GM23338 (cell line): Measurements from ENCODE around the gene FOXC2. TPM values are rescaled to one million over a fixed set of nuclear protein-coding genes. Genes with fewer than 3 reads are reported as not detected.

Experiments
- ATAC-seq: fragments of 200-7000 bp; cut with Tn5 transposase; 3 replicates; pipeline ENCODE4 v1.9.1; 2020
- DNase-seq: peaks from one replicate; pipeline ENCODE4 v3.0.0-alpha.2; 2015; ENCODE audit warnings: low spot score
- H2AFZ ChIP-seq: fragments of 200-600 bp; sonication (generic); 2 replicates; pipeline ENCODE4 v1.8.0; 2016; ENCODE audit warnings: antibody characterized with exemption, mild to moderate bottlenecking, moderate library complexity
- H3F3A ChIP-seq: fragments of 200-600 bp; sonication (generic); replicated peaks from 2 replicates; pipeline ENCODE4 v1.8.0; 2017; ENCODE audit warnings: antibody characterized with exemption, mixed run types, low read depth
- H3K27ac ChIP-seq: fragments of 200-600 bp; sonication (generic); 2 replicates; pipeline ENCODE4 v1.6.1; 2016; ENCODE audit warnings: low read depth
- H3K27me3 ChIP-seq: fragments of 200-600 bp; sonication (generic); 2 replicates; pipeline ENCODE4 v1.8.0; 2016; ENCODE audit warnings: mild to moderate bottlenecking, mixed run types, moderate library complexity; ENCODE audit not compliant: insufficient read depth
- H3K36me3 ChIP-seq: fragments of 200-600 bp; sonication (generic); 2 replicates; pipeline ENCODE4 v1.8.0; 2016; ENCODE audit warnings: mild to moderate bottlenecking; ENCODE audit not compliant: insufficient read depth
- H3K4me1 ChIP-seq: fragments of 200-600 bp; sonication (generic); 2 replicates; pipeline ENCODE4 v1.8.0; 2016; ENCODE audit warnings: mild to moderate bottlenecking, moderate library complexity; ENCODE audit not compliant: insufficient read depth
- H3K4me2 ChIP-seq: fragments of 200-600 bp; sonication (generic); 2 replicates; pipeline ENCODE4 v1.7.1; 2017; ENCODE audit warnings: mixed run types
- H3K4me3 ChIP-seq: fragments of 200-600 bp; sonication (generic); 2 replicates; pipeline ENCODE4 v1.6.1; 2016; ENCODE audit warnings: mixed run types
- H3K79me2 ChIP-seq: fragments of 200-600 bp; sonication (generic); replicated peaks from 2 replicates; pipeline ENCODE4 v1.8.0; 2017; ENCODE audit warnings: mild to moderate bottlenecking; ENCODE audit not compliant: insufficient read depth
- H3K9me2 ChIP-seq: fragments of 200-600 bp; sonication (generic); 2 replicates; pipeline ENCODE4 v1.8.0; 2017; ENCODE audit not compliant: insufficient read depth
- H4K20me1 ChIP-seq: fragments of 200-600 bp; sonication (generic); replicated peaks from 2 replicates; pipeline ENCODE4 v1.8.0; 2017; ENCODE audit warnings: mild to moderate bottlenecking; ENCODE audit not compliant: insufficient read depth
- H3K27ac Mint-ChIP-seq: 2 replicates; pipeline ENCODE4 v1.8.0; 2020; ENCODE audit warnings: inconsistent platforms, mild to moderate bottlenecking, moderate library complexity, mixed read lengths
- H3K27me3 Mint-ChIP-seq: 3 replicates; pipeline ENCODE4 v1.8.0; 2022; ENCODE audit warnings: low read depth, mild to moderate bottlenecking, moderate library complexity, mixed read lengths, inconsistent platforms; ENCODE audit not compliant: insufficient read depth, poor library complexity
- H3K36me3 Mint-ChIP-seq: 3 replicates; pipeline ENCODE4 v1.8.0; 2021; ENCODE audit warnings: low read depth, mild to moderate bottlenecking, inconsistent platforms, moderate library complexity, mixed read lengths
- H3K4me1 Mint-ChIP-seq: 3 replicates; pipeline ENCODE4 v1.8.0; 2020; ENCODE audit warnings: mild to moderate bottlenecking, inconsistent platforms, mixed read lengths
- H3K4me3 Mint-ChIP-seq: 3 replicates; pipeline ENCODE4 v1.8.0; 2021; ENCODE audit warnings: moderate library complexity, mild to moderate bottlenecking, inconsistent platforms, mixed read lengths
- H3K9me3 Mint-ChIP-seq: 3 replicates; pipeline ENCODE4 v1.8.0; 2020; ENCODE audit warnings: moderate library complexity, mild to moderate bottlenecking, inconsistent platforms, mixed read lengths
- ZNF462 ChIP-seq: fragments of 250-450 bp; sonication (Bioruptor Pico); IDR thresholded peaks from 2 replicates; pipeline ENCODE4 v1.5.0; 2020; ENCODE audit warnings: mild to moderate bottlenecking, moderate library complexity
- polyA plus RNA-seq: library from polyadenylated mRNA; unstranded; fragments of >200 nt; fragmentation: Nextera tagmentation; extraction: Ambion mirVana; gene quantifications from 2 replicates; pipeline ENCODE4 v1.2.1, GENCODE V29; 2016
- total RNA-seq: library from RNA; depleted of rRNA; stranded (reverse); fragments of >200 nt; shearing (Covaris generic); gene quantifications from 2 replicates; pipeline ENCODE4 v1.2.3, GENCODE V29; 2014
- TF ChIP-seq, protein P1 (sequence below): IDR thresholded peaks from one replicate; pipeline ENCODE4 v1.6.1; 2018; ENCODE audit warnings: antibody characterized with exemption; ENCODE audit not compliant: unreplicated experiment

Gene FOXC2
- total and polyA plus RNA-seq, 2 experiments from 2014 or later: 0.16 TPM; not detected in 1

GRCh38 chr16:86528061-86528929 is 38.3 kb upstream of the FOXC2 start (continued):
- no peak for TF ChIP-seq ZNF462 (CRISPR knock-in tag)
- TF ChIP-seq, protein P1, sequence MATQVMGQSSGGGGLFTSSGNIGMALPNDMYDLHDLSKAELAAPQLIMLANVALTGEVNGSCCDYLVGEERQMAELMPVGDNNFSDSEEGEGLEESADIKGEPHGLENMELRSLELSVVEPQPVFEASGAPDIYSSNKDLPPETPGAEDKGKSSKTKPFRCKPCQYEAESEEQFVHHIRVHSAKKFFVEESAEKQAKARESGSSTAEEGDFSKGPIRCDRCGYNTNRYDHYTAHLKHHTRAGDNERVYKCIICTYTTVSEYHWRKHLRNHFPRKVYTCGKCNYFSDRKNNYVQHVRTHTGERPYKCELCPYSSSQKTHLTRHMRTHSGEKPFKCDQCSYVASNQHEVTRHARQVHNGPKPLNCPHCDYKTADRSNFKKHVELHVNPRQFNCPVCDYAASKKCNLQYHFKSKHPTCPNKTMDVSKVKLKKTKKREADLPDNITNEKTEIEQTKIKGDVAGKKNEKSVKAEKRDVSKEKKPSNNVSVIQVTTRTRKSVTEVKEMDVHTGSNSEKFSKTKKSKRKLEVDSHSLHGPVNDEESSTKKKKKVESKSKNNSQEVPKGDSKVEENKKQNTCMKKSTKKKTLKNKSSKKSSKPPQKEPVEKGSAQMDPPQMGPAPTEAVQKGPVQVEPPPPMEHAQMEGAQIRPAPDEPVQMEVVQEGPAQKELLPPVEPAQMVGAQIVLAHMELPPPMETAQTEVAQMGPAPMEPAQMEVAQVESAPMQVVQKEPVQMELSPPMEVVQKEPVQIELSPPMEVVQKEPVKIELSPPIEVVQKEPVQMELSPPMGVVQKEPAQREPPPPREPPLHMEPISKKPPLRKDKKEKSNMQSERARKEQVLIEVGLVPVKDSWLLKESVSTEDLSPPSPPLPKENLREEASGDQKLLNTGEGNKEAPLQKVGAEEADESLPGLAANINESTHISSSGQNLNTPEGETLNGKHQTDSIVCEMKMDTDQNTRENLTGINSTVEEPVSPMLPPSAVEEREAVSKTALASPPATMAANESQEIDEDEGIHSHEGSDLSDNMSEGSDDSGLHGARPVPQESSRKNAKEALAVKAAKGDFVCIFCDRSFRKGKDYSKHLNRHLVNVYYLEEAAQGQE: no peak

GRCh38 chr16:86529160-86529559 is 37.5 kb upstream of the FOXC2 start:
- no peak overlapping the region for H3K4me3 ChIP-seq
- no peak overlapping the region for H3K27ac ChIP-seq
- 0 out of 2 replicates have a peak, but pooled peaks cover 3% of the 10 kb centered on the region for H3K4me1 ChIP-seq
- H3K4me1 Mint-ChIP-seq: no peaks in the 10 kb centered on the region
- H3F3A ChIP-seq: no peaks in the 10 kb centered on the region
- H3K36me3 Mint-ChIP-seq: peaks cover 11% of the 10 kb centered on the region; the same call in 1 of the 3 replicates
- H3K4me2 ChIP-seq: no peak overlapping the region
- ATAC-seq (no peak), DNase-seq (no peak)
- H3K79me2 ChIP-seq: no peaks in the 10 kb centered on the region
- H3K4me3 Mint-ChIP-seq: no peak overlapping the region
- H3K9me2 ChIP-seq: no peaks in the 10 kb centered on the region
- H4K20me1 ChIP-seq: no peaks in the 10 kb centered on the region
- H3K9me3 Mint-ChIP-seq: peaks cover 23% of the 10 kb centered on the region; the same call in 2 of the 3 replicates
- H3K27ac Mint-ChIP-seq: no peak overlapping the region
- peaks cover 17% of the 10 kb centered on the region for H3K27me3 Mint-ChIP-seq
- no peak overlapping the region for H2AFZ ChIP-seq
- no peaks in the 10 kb centered on the region for H3K36me3 ChIP-seq
- no peaks in the 10 kb centered on the region for H3K27me3 ChIP-seq
- no peak for TF ChIP-seq ZNF462 (CRISPR knock-in tag)
